ENCODE data around the gene MYO5B. TPM values are rescaled to one million over a fixed set of nuclear protein-coding genes. Genes with fewer than 3 reads are reported as not detected.

Gene MYO5B
- total and polyA plus RNA-seq, 4 donors = 5.4 to 23.4 (median 11.4) TPM

DNA sequence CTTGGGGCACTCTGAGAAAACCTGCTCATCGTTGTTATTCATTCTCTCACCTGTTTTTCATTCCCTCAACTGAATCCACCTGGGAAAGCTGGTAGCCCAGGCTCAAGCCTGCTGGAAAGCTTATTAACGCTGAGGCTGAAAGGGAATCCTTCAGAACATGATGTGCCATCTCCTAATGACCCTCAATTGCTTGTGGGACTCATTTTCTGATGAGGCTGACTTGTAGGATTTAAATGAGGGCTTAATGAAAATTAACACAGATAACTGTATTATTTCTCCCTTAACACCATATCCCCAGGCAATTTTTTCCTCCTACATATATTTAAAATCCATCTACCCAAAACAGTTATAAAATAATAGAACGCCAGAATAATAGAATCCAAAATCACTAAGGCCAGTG lies 218.9 kb downstream of the MYO5B start:
- Histone ChIP-seq H3K4me1 (ENCODE audit: control insufficient read depth in 4 of 4, insufficient read depth in 4 of 4, low read length in 3 of 4) (peaks cover 4 to 15% (median 8%) of the 10 kb centered on the region in 4 donors), H3K9ac (ENCODE audit: low read depth in 1 of 2, low read length in 2 of 2) (no peak overlapping the region), H3K4me3 (ENCODE audit: low read depth in 1 of 3, low read length in 3 of 3) (no peak overlapping the region), H3K27me3 (ENCODE audit: control insufficient read depth in 4 of 4, insufficient read depth in 4 of 4, low read length in 3 of 4) (no peaks in the 10 kb centered on the region), H3K9me3 (ENCODE audit: control insufficient read depth in 4 of 4, low read length in 3 of 4) (no peaks in the 10 kb centered on the region), H3K36me3 (ENCODE audit: control insufficient read depth in 4 of 4, insufficient read depth in 3 of 4, low read depth in 1 of 4, low read length in 3 of 4) (peaks cover 0 to 2% (median 0%) of the 10 kb centered on the region in 4 donors), H3K27ac (ENCODE audit: low read depth in 1 of 2, low read length in 2 of 2) (no peak overlapping the region)
- DNase-seq (ENCODE audit: low spot score) = no peak
- WGBS = 92% methylated on average over 3 of the region's 3 CpGs
- TF ChIP-seq SP1 (IDR thresholded peaks at IDR 0.05) (no peak), TAF1 (conservative IDR thresholded peaks at IDR 0.05) (no peak), JUND (IDR thresholded peaks at IDR 0.05) (no peak), FOXA2 (IDR thresholded peaks at IDR 0.05) (no peak), REST (IDR thresholded peaks at IDR 0.05) (no peak), CTCF (IDR thresholded peaks at IDR 0.05; ENCODE audit: low read depth, low read length, missing input control) (no peak)

DNA sequence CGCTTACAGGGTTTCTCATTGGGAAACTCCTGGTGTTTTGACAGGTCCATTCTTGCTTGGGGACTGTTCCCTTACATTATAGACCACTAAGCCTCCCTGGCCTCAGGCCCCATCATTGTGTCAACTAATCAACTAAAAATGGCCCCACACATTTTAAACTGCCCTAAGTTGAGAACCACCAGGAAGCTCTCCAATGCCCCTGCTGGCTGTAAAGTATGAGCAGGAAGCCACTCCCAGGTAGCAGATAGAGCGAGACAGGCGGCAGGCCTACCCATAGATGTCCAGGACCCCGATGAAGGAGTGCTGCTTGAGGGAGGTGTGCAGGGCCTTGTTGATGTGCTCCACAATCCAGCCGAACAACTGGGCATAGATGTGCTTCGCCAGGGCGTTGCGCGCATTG lies 220.9 kb downstream of the MYO5B start:
- no peak overlapping the region for H3K9ac ChIP-seq (ENCODE audit: low read depth in 1 of 2, low read length in 2 of 2)
- WGBS = 95% methylated on average over 9 of the region's 9 CpGs
- H3K4me3 ChIP-seq (ENCODE audit: low read depth in 1 of 3, low read length in 3 of 3) = no peak overlapping the region
- H3K36me3 ChIP-seq (ENCODE audit: control insufficient read depth in 4 of 4, insufficient read depth in 3 of 4, low read depth in 1 of 4, low read length in 3 of 4) = no peaks in the 10 kb centered on the region
- H3K27me3 ChIP-seq (ENCODE audit: control insufficient read depth in 4 of 4, insufficient read depth in 4 of 4, low read length in 3 of 4) = no peaks in the 10 kb centered on the region
- TF ChIP-seq FOXA1 (IDR thresholded peaks at IDR 0.05) (no peak), REST (IDR thresholded peaks at IDR 0.05) (no peak), NR2F2 (IDR thresholded peaks at IDR 0.05) (no peak), MAX (IDR thresholded peaks at IDR 0.05) (no peak), JUND (IDR thresholded peaks at IDR 0.05) (no peak), RAD21 (IDR thresholded peaks at IDR 0.05) (no peak), YY1 (IDR thresholded peaks at IDR 0.05) (no peak), EGR1 (IDR thresholded peaks at IDR 0.05; ENCODE audit: low read depth in 2 of 2) (no peak), TAF1 (conservative IDR thresholded peaks at IDR 0.05) (no peak), CTCF (IDR thresholded peaks at IDR 0.05; ENCODE audit: low read depth, low read length, missing input control) (no peak), SP1 (IDR thresholded peaks at IDR 0.05) (no peak), FOXA2 (IDR thresholded peaks at IDR 0.05) (no peak), HNF4A (conservative IDR thresholded peaks at IDR 0.05) (no peak), RXRA (IDR thresholded peaks at IDR 0.05) (no peak), ATF3 (IDR thresholded peaks at IDR 0.05) (no peak), HNF4G (IDR thresholded peaks at IDR 0.05) (no peak), GABPA (IDR thresholded peaks at IDR 0.05 in 1 of 2, conservative IDR thresholded peaks at IDR 0.05 in 1 of 2) (no peak)
- TF ChIP-seq, protein P1, sequence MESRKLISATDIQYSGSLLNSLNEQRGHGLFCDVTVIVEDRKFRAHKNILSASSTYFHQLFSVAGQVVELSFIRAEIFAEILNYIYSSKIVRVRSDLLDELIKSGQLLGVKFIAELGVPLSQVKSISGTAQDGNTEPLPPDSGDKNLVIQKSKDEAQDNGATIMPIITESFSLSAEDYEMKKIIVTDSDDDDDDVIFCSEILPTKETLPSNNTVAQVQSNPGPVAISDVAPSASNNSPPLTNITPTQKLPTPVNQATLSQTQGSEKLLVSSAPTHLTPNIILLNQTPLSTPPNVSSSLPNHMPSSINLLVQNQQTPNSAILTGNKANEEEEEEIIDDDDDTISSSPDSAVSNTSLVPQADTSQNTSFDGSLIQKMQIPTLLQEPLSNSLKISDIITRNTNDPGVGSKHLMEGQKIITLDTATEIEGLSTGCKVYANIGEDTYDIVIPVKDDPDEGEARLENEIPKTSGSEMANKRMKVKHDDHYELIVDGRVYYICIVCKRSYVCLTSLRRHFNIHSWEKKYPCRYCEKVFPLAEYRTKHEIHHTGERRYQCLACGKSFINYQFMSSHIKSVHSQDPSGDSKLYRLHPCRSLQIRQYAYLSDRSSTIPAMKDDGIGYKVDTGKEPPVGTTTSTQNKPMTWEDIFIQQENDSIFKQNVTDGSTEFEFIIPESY (IDR thresholded peaks at IDR 0.05) = no peak
- peaks cover 4 to 15% (median 9%) of the 10 kb centered on the region in 4 donors for H3K4me1 ChIP-seq (ENCODE audit: control insufficient read depth in 4 of 4, insufficient read depth in 4 of 4, low read length in 3 of 4)
- no peak overlapping the region for H3K27ac ChIP-seq (ENCODE audit: low read depth in 1 of 2, low read length in 2 of 2)
- no peak for DNase-seq (ENCODE audit: low spot score)
- H3K9me3 ChIP-seq (ENCODE audit: control insufficient read depth in 4 of 4, low read length in 3 of 4) = no peaks in the 10 kb centered on the region

Measured in liver (tissue), 9 donors.